Smooth muscle cell (in vitro differentiated cells): ENCODE data around the gene MACROD1. TPM values are rescaled to one million over a fixed set of nuclear protein-coding genes. Genes with fewer than 3 reads are reported as not detected.

Experiments used
- DNase-seq: peaks from one replicate; lab custom pipeline; 2025; ENCODE audit not compliant: unreplicated experiment; lab: John Stamatoyannopoulos, UW
- H2AFZ ChIP-seq: fragments of 200-600 bp; sonication (generic); 2 replicates; pipeline ENCODE4 v1.6.0; 2016; ENCODE audit warnings: antibody characterized with exemption, low read depth, mild to moderate bottlenecking
- H3F3A ChIP-seq: fragments of 200-600 bp; sonication (generic); 2 replicates; pipeline ENCODE4 v1.6.0; 2017; ENCODE audit warnings: antibody characterized with exemption, low read depth
- H3K27ac ChIP-seq: fragments of 200-600 bp; sonication (generic); 2 replicates; pipeline ENCODE4 v1.5.1; 2016; ENCODE audit warnings: low read depth, mild to moderate bottlenecking
- H3K27me3 ChIP-seq: fragments of 200-600 bp; sonication (generic); 2 replicates; pipeline ENCODE4 v1.6.1; 2016; ENCODE audit warnings: low read depth, mild to moderate bottlenecking
- H3K36me3 ChIP-seq: fragments of 200-600 bp; sonication (generic); 2 replicates; pipeline ENCODE4 v1.5.1; 2016; ENCODE audit warnings: low read depth
- H3K4me1 ChIP-seq: fragments of 200-600 bp; sonication (generic); 2 replicates; pipeline ENCODE4 v1.5.1; 2016; ENCODE audit warnings: low read depth
- H3K4me2 ChIP-seq: fragments of 200-600 bp; sonication (generic); 2 replicates; pipeline ENCODE4 v1.6.0; 2016; ENCODE audit warnings: mild to moderate bottlenecking
- H3K4me3 ChIP-seq: fragments of 200-600 bp; sonication (generic); 2 replicates; pipeline ENCODE4 v1.5.1; 2016; ENCODE audit warnings: mild to moderate bottlenecking
- H3K79me2 ChIP-seq: fragments of 200-600 bp; sonication (generic); 2 replicates; pipeline ENCODE4 v1.6.0; 2016; ENCODE audit warnings: low read depth, mild to moderate bottlenecking
- H3K9ac ChIP-seq: fragments of 200-600 bp; sonication (generic); 2 replicates; pipeline ENCODE4 v1.6.0; 2016; ENCODE audit warnings: low read depth
- H3K9me3 ChIP-seq: fragments of 200-600 bp; sonication (generic); replicated peaks from 2 replicates; pipeline ENCODE4 v1.5.1; 2016; ENCODE audit warnings: low read depth
- H4K20me1 ChIP-seq: fragments of 200-600 bp; sonication (generic); 2 replicates; pipeline ENCODE4 v1.6.0; 2016; ENCODE audit warnings: low read depth
- WGBS: methylation state at CpG from one replicate; pipeline ENCODE4 v1.1.7; 2016; ENCODE audit warnings: low lambda C conversion rate; 5-methylcytosine and 5-hydroxymethylcytosine counted together
- polyA plus RNA-seq: library from polyadenylated mRNA; unstranded; fragments of >200 nt; fragmentation: Nextera tagmentation; extraction: Ambion mirVana; gene quantifications from 2 replicates; pipeline ENCODE4 v1.2.1, GENCODE V29; 2016
- total RNA-seq: library from RNA; depleted of rRNA; stranded (reverse); fragments of >200 nt; gene quantifications from 2 replicates; pipeline ENCODE4 v1.2.3, GENCODE V29; 2014
- TF ChIP-seq, protein P1 (sequence below): fragments of 200-600 bp; sonication (generic); IDR thresholded peaks from 2 replicates; pipeline ENCODE4 v1.5.1; 2017; ENCODE audit warnings: borderline replicate concordance, mild to moderate bottlenecking, antibody characterized with exemption; ENCODE audit not compliant: insufficient read depth, poor library complexity, severe bottlenecking

MACROD1 gene
- total and polyA plus RNA-seq, 2 experiments from 2014 or later, result 9.2 to 32.6 TPM

DNA sequence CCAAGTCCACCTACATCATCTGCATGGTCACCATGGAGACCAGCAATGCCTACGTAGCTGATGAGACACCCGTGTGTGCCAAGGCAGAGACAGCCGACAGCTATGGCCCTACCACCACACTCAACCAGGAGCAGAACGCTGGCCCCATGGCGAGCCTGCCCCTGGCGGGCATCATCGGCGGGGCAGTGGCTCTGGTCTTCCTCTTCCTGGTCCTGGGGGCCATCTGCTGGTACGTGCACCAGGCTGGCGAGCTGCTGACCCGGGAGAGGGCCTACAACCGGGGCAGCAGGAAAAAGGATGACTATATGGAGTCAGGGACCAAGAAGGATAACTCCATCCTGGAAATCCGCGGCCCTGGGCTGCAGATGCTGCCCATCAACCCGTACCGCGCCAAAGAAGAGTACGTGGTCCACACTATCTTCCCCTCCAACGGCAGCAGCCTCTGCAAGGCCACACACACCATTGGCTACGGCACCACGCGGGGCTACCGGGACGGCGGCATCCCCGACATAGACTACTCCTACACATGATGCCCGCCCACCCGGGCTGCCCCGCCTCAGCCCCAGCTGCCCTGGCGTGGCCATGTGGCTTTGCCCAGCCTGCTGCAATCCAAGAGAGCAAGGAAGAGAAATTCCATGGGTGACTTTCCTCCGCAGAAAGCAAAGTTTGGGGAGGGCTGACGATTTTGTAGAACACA is 48.0 kb downstream of the MACROD1 start:
- WGBS, result 95% methylated on average over 32 of the region's 32 CpGs
- H2AFZ ChIP-seq, result no peak overlapping the region

DNA sequence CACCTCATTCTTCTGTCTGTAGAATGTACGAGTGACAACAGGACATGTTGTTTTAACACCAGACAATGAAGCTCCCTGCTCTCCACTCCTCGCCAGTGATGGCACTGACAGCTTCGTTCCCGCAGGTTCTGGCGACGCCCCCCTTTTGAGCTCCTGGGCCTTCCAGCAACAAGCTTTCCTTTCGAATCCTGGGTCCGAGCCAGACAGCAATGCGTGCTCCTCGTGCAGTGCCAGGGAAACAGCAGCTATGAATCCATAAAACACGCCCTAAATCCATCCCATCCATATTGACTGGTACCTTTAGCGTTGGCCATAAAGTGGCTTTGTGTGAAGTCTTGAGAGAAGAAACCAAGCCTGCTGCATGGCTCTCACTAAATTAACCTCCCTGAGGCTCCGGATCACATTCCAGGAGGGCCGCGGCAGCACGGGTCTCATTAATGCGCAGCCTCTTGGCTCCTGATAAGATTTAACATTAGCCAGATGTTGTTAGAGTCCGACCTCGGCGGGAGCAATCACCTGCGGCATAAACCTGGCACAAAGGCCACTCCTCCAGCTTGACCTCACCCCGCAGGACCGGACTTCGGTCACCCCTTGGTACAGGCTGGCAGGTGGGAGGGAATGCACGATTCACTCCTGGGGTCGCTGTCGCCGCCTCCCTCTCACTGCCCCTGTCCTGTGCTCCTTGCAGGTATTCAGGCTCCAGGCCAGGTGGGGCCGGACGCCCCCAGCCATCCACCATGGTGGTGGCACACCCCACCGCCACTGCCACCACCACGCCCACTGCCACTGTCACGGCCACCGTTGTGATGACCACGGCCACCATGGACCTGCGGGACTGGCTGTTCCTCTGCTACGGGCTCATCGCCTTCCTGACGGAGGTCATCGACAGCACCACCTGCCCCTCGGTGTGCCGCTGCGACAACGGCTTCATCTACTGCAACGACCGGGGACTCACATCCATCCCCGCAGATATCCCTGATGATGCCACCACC is 50.1 kb downstream of the MACROD1 start:
- H3K27me3 ChIP-seq, result no peaks in the 10 kb centered on the region
- no peak overlapping the region for H2AFZ ChIP-seq
- H3F3A ChIP-seq, result no peaks in the 10 kb centered on the region
- 93% methylated on average over 46 of the region's 47 CpGs for WGBS
- no peaks in the 10 kb centered on the region for H3K79me2 ChIP-seq
- no peak for DNase-seq
- no peak overlapping the region for H3K27ac ChIP-seq
- no peaks in the 10 kb centered on the region for H3K4me1 ChIP-seq
- no peak overlapping the region for H3K4me3 ChIP-seq
- H4K20me1 ChIP-seq, result peaks cover 7% of the 10 kb centered on the region
- no peaks in the 10 kb centered on the region for H3K9me3 ChIP-seq
- no peak overlapping the region for H3K4me2 ChIP-seq
- TF ChIP-seq, protein P1, sequence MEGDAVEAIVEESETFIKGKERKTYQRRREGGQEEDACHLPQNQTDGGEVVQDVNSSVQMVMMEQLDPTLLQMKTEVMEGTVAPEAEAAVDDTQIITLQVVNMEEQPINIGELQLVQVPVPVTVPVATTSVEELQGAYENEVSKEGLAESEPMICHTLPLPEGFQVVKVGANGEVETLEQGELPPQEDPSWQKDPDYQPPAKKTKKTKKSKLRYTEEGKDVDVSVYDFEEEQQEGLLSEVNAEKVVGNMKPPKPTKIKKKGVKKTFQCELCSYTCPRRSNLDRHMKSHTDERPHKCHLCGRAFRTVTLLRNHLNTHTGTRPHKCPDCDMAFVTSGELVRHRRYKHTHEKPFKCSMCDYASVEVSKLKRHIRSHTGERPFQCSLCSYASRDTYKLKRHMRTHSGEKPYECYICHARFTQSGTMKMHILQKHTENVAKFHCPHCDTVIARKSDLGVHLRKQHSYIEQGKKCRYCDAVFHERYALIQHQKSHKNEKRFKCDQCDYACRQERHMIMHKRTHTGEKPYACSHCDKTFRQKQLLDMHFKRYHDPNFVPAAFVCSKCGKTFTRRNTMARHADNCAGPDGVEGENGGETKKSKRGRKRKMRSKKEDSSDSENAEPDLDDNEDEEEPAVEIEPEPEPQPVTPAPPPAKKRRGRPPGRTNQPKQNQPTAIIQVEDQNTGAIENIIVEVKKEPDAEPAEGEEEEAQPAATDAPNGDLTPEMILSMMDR, result no peak
- no peaks in the 10 kb centered on the region for H3K36me3 ChIP-seq
- no peak overlapping the region for H3K9ac ChIP-seq

More for the DNA sequence above, 48.0 kb downstream of the MACROD1 start:
- no peak overlapping the region for H3K27ac ChIP-seq
- no peaks in the 10 kb centered on the region for H3F3A ChIP-seq
- TF ChIP-seq, protein P1, result no peak
- no peaks in the 10 kb centered on the region for H3K36me3 ChIP-seq
- H3K4me3 ChIP-seq, result no peak overlapping the region
- DNase-seq, result no peak
- H3K4me2 ChIP-seq, result no peak overlapping the region
- no peaks in the 10 kb centered on the region for H4K20me1 ChIP-seq
- no peaks in the 10 kb centered on the region for H3K9me3 ChIP-seq
- no peaks in the 10 kb centered on the region for H3K79me2 ChIP-seq
- no peak overlapping the region for H3K9ac ChIP-seq
- H3K4me1 ChIP-seq, result peaks cover 19% of the 10 kb centered on the region
- H3K27me3 ChIP-seq, result no peaks in the 10 kb centered on the region

DNA sequence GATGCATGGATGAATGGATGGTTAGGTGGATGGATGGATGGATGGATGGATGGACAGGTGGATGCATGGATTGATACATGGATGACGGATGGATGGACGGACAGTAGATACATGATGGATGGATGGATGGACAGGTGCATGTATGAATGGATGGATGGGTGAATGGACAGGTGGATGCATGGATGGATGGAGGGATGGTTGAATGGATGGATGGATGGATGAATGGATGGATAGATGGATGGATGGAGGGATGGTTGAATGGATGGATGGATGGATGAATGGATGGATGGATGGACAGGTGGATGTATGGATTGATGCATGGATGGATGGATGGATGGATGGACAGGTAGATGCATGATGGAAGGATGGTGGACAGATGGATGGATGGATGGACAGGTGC is 51.7 kb downstream of the MACROD1 start:
- H3K36me3 ChIP-seq, result no peaks in the 10 kb centered on the region
- no peaks in the 10 kb centered on the region for H3F3A ChIP-seq
- H3K4me3 ChIP-seq, result no peak overlapping the region
- no peaks in the 10 kb centered on the region for H3K9me3 ChIP-seq
- no peaks in the 10 kb centered on the region for H3K4me1 ChIP-seq
- H2AFZ ChIP-seq, result no peak overlapping the region
- H3K9ac ChIP-seq, result no peak overlapping the region
- no peak overlapping the region for H3K4me2 ChIP-seq
- WGBS, result 94% methylated on average over 2 of the region's 2 CpGs
- H3K27ac ChIP-seq, result no peak overlapping the region
- TF ChIP-seq, protein P1, result no peak
- no peaks in the 10 kb centered on the region for H3K79me2 ChIP-seq
- no peak for DNase-seq
- H3K27me3 ChIP-seq, result no peaks in the 10 kb centered on the region
- peaks cover 7% of the 10 kb centered on the region for H4K20me1 ChIP-seq
